ENCODE results near the gene SCML2.

The SCML2 gene

DNA sequence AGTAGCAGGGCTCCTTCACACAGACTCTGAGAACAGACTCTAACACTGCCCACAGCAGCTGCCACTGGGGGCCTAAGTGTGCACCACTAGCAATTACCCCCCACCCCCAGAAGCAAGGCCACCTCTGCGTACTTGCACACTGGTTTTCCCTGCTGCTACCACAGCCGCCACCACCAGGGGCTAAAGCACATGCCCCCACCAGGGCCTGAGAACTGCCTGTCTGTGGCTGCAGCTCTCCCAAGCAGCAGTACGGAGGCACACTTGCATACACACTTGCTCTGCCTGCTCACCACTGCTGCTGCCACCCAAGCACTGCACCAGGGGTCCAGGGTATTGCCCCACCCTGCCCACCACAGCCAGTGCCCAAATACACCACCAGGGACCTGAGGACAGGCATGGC, 59.6 kb downstream of the SCML2 start:
- no peak for DNase-seq (ENCODE audit: low read depth)
- TF ChIP-seq, protein P1, sequence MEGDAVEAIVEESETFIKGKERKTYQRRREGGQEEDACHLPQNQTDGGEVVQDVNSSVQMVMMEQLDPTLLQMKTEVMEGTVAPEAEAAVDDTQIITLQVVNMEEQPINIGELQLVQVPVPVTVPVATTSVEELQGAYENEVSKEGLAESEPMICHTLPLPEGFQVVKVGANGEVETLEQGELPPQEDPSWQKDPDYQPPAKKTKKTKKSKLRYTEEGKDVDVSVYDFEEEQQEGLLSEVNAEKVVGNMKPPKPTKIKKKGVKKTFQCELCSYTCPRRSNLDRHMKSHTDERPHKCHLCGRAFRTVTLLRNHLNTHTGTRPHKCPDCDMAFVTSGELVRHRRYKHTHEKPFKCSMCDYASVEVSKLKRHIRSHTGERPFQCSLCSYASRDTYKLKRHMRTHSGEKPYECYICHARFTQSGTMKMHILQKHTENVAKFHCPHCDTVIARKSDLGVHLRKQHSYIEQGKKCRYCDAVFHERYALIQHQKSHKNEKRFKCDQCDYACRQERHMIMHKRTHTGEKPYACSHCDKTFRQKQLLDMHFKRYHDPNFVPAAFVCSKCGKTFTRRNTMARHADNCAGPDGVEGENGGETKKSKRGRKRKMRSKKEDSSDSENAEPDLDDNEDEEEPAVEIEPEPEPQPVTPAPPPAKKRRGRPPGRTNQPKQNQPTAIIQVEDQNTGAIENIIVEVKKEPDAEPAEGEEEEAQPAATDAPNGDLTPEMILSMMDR (conservative IDR thresholded peaks at IDR 0.05; ENCODE audit: low read depth, low read length), result no peak
- H3K4me3 ChIP-seq (ENCODE audit: low read length), result no peak overlapping the region

DNA sequence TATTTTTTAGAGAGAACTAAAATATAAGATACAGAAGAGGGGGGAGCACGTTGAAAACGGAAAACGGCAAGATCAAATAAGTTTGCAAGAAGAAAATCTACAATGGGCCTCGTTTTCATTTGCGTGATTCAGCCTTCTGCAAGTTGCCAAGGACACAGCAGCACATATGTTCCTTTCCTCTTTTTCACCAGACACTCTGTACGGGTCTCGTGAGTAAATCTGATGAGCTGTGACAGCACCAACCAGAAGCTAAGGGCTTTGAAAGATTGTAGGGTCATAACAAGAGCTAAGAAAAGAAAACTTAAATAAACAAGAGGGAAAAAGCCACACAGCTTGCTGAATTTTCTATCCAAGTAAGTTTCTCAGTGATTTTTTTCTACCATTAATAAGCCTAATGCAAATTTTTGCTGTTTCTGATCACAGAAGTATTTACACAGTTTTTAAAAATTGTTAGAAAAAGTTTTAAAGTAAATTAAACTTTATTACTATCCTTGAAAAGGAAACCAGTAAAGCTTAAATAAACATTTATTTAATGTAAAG, 63.4 kb downstream of the SCML2 start:
- DNase-seq (ENCODE audit: low read depth), result no peak
- TF ChIP-seq, protein P1 (conservative IDR thresholded peaks at IDR 0.05; ENCODE audit: low read depth, low read length), result no peak
- H3K4me3 ChIP-seq (ENCODE audit: low read length), result no peak overlapping the region

GRCh38 chrX:18290200-18290599, 64.3 kb downstream of the SCML2 start:
- no peak overlapping the region for H3K4me3 ChIP-seq (ENCODE audit: low read length)
- TF ChIP-seq, protein P1 (conservative IDR thresholded peaks at IDR 0.05; ENCODE audit: low read depth, low read length), result no peak
- DNase-seq (ENCODE audit: low read depth), result no peak

GRCh38 chrX:18288716-18289115, 65.8 kb downstream of the SCML2 start:
- no peak for DNase-seq (ENCODE audit: low read depth)
- TF ChIP-seq, protein P1 (conservative IDR thresholded peaks at IDR 0.05; ENCODE audit: low read depth, low read length), result no peak
- no peak overlapping the region for H3K4me3 ChIP-seq (ENCODE audit: low read length)

DNA sequence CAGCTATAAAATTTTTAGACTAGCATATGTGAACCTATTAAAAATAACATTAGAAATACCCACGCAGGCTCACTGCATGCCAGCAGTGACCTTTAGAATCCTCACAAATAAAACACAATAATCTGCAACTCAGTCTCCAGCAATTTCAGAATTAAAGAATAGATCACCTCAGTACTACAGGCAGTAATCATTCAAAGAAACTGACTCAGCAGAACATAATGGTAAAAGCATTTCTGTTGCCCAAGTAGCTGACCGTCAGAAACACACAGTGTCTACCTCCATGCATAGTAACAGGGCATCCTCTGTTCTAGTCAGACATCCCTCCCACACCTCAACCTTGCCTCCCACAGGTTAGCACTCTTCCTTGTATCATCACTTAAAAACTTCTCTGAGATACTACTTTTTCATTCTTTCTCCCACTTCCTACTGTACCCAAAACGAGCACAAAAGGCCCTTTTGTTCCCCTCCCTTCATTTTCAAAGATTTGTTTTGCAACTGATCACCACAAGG, 68.1 kb downstream of the SCML2 start:
- no peak for DNase-seq (ENCODE audit: low read depth)
- TF ChIP-seq, protein P1 (conservative IDR thresholded peaks at IDR 0.05; ENCODE audit: low read depth, low read length), result no peak
- no peak overlapping the region for H3K4me3 ChIP-seq (ENCODE audit: low read length)

GRCh38 chrX:18278449-18278848, 76.0 kb downstream of the SCML2 start:
- DNase-seq (ENCODE audit: low read depth), result no peak
- TF ChIP-seq, protein P1 (conservative IDR thresholded peaks at IDR 0.05; ENCODE audit: low read depth, low read length), result no peak

GRCh38 chrX:18272222-18272621, 82.3 kb downstream of the SCML2 start:
- no peak overlapping the region for H3K4me3 ChIP-seq (ENCODE audit: low read length)
- no peak for DNase-seq (ENCODE audit: low read depth)
- TF ChIP-seq, protein P1 (conservative IDR thresholded peaks at IDR 0.05; ENCODE audit: low read depth, low read length), result no peak

More at GRCh38 chrX:18278449-18278848, 76.0 kb downstream of the SCML2 start:
- H3K4me3 ChIP-seq (ENCODE audit: low read length), result no peak overlapping the region
